NCI-H2107 treated with DMSO at 0.1 percent for 48 hours (cell line): ENCODE data around the gene SPATS2L.

Experiments used
- DNase-seq: peaks from one replicate; lab custom pipeline; 2025; ENCODE audit not compliant: unreplicated experiment; lab: John Stamatoyannopoulos, UW

SPATS2L gene

DNA sequence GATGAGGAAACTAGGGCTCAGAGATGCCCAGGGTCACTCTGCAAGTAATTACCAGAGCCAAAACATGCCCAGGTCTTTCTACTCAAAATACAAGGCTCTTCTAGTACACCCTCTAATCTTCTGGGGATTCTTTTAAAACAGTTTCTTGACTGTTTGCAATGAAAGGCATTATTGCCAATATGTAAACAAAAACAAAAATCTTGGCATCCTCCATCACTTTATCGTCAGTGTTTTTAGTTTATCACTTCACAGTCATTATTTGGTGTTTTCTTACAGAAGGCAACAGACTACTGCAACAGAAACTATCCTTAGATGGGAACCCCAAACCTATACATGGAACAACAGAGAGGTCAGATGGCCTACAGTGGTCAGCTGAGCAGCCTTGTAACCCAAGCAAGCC is 132.4 kb downstream of the SPATS2L start:
- no peak for DNase-seq

DNA sequence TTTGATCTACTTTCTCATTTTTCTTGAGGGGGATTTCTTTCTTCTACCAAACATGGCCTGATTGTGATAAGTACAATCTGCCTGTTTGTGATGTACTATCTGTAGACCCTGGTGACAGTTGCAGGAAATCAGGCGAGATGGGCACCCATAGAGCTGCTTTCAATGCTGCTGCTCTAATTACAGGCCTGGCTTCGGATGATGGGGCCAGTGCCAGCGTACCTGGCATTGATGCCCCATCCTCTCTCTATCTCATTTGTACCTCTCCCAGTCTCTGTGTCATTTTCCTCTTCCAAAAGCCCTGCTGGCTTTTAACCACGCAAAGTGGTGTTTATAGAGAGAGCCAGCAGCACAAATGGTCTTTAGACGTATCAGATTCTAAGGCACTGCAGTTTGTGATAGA is 133.5 kb downstream of the SPATS2L start:
- DNase-seq = peak; percentile 12

DNA sequence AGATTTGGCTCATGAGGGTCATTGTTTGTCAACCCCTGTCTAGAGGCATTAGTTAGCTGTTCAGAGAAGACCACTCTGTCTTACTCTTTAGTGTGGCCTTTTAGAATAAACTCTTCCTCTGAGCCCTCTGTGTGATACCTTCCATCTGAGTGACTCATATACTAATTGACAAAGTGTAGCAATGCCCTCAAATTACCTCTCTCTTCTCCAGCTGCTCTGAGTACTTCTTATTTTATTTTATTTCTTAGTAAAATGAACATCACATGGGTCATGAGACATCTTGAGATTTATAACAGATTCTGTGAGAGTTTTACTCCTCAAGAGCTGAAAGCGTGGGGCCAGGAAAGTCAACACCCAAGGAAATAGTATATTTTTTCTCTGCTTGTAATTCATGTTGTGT is 136.0 kb downstream of the SPATS2L start:
- no peak for DNase-seq

DNA sequence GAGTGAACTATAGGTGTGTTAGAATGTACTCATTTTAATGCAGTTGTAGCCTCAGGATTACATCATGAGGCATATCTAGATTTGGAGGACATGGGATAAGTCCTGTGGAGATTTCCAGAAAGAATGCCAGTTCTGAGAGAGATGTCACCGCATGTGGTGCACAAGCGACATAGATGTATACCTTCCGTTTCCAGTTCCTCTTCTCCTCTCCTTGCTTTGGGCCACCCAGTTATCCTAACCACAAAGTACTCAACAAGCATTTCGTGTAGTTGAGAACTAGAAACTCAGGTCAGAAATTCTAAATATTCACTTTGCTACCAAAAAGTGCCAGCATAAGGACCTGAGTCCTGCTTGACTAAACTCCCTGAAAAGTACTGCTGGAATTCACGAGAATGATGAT is 136.9 kb downstream of the SPATS2L start:
- no peak for DNase-seq

DNA sequence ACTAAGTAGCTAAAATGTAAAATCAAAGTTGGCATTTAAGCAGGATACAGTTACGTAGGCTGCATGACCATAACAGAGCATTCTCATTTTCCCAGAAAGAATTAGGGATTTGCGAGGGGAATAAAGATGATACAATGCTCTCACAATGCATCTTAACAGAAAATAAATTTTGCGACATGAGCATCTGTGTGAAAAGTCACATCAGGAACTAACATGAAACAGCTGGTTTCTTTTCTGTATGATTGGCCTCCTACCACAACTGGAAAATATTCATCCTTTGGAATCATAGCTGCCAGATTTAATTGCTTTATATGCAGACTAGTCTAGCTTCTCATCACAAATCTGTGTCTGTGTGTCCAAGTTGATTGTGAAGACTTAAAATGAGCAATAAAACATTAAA is 137.4 kb downstream of the SPATS2L start:
- no peak for DNase-seq

DNA sequence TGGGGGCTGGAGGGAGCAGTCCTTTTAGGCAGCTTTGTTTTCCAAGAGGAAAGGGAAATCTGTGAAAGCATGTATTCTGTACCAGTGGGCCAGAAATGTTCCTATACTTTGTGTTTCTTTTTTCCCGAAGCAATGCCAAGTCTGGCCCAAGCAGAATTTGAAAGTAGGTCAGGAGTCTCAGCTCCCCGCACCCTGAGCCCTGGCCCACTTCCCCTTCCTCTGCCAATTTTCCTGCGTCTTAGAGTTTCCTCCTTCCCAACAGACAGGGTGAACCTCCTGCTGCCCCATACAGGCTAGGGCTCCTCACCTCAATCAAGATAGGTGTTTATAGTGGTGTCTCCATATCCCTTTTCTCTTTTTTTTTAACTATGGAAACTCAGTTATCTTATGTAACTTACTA is 138.0 kb downstream of the SPATS2L start:
- DNase-seq = no peak

- DNase-seq = no peak
Measured at GRCh38 chr2:200445284-200445683, 138.8 kb downstream of the SPATS2L start.

DNA sequence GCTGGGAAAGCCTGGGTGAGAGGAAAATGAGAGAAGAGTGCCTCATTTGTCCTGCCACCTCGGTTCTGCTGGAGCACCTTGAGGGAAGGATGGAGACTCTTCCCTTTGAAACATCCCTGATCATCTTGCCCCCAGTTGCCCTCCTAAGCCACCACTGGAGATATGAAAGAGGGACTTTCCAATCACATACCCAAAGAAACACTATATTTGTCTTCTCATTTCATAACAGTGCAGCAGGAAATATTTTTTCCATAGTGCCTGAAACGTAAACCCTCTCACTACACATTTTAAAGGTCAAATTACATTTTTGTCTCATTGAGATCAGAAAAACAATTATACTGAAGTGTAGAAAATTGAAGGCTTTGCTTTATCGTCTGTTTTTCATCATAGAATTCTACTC is 140.1 kb downstream of the SPATS2L start:
- DNase-seq = no peak

- peak; percentile 29 for DNase-seq
Measured at GRCh38 chr2:200447139-200447855, 140.8 kb downstream of the SPATS2L start.

- DNase-seq = no peak
Measured at GRCh38 chr2:200448455-200448854, 142.0 kb downstream of the SPATS2L start.

DNA sequence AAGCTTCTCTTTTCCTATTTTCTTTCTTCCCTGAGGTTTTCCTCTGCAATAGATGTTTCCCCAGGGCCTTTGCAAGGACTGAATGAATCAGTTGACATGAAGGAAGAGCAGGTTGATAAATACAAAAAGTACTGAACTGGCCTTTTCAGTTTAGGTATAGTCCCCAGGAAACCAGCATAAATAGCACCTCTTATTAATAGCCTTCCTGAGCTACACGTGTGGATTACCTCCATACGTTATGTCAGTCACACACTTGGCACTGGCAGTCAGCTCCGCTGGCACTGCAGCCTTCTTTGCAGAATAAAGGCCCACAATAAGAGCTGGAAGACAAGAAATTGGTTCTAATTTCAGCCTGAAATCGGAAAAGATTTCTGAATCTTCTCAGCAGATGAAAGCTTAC is 142.7 kb downstream of the SPATS2L start:
- DNase-seq = no peak

DNA sequence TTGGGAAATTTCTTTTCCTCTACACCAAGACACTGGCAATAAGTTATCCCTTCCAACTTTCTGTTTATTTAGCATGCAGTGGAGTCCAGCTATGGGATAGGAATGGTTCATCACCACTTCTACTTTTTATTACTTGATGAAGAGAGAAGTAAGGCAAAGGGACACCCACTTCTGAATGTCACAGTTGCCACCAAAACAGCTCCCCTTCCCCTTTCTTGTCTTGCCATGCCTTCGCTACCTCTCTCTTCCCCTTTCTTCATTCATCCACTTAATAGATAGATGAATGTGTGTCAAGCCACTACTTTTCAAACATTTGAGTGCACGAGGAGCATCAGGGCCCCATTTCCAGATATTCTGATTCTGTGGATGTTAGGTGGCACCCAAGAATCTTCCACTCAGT is 143.8 kb downstream of the SPATS2L start:
- DNase-seq = no peak

- DNase-seq = no peak
Measured at GRCh38 chr2:200451511-200451910, 145.0 kb downstream of the SPATS2L start.

- DNase-seq = no peak
Measured at GRCh38 chr2:200452377-200452776, 145.9 kb downstream of the SPATS2L start.

GRCh38 chr2:200453142-200453852 is 146.8 kb downstream of the SPATS2L start:
- no peak for DNase-seq

GRCh38 chr2:200453853-200454534 is 147.5 kb downstream of the SPATS2L start:
- DNase-seq = no peak

GRCh38 chr2:200454927-200455801 is 148.7 kb downstream of the SPATS2L start:
- DNase-seq = no peak

- no peak for DNase-seq
Measured at GRCh38 chr2:200455958-200456421, 149.5 kb downstream of the SPATS2L start.

- no peak for DNase-seq
Measured at GRCh38 chr2:200456567-200456966, 150.1 kb downstream of the SPATS2L start.

- no peak for DNase-seq
Measured at GRCh38 chr2:200459101-200459500, 152.6 kb downstream of the SPATS2L start.
